Osteocyte (in vitro differentiated cells): ENCODE results near the gene GSTO2. TPM values are rescaled to one million over a fixed set of nuclear protein-coding genes. Genes with fewer than 3 reads are reported as not detected.
A peak's percentile ranks its signal among the peaks of the same experiment; 100 is the strongest.

Experiments
- DNase-seq: peaks from one replicate; pipeline ENCODE4 v3.0.0; 2021; ENCODE audit warnings: mixed read lengths; ENCODE audit not compliant: unreplicated experiment; ENCODE audit errors: extremely low spot score
- H3K27ac Mint-ChIP-seq: one replicate; pipeline ENCODE4 v1.8.0; 2021; ENCODE audit warnings: mild to moderate bottlenecking, mixed read lengths; ENCODE audit not compliant: unreplicated experiment
- H3K27me3 Mint-ChIP-seq: one replicate; pipeline ENCODE4 v1.8.0; 2021; ENCODE audit warnings: mixed read lengths; ENCODE audit not compliant: unreplicated experiment
- H3K36me3 Mint-ChIP-seq: one replicate; pipeline ENCODE4 v1.8.0; 2021; ENCODE audit warnings: mixed read lengths; ENCODE audit not compliant: unreplicated experiment
- H3K4me1 Mint-ChIP-seq: one replicate; pipeline ENCODE4 v1.8.0; 2021; ENCODE audit warnings: mixed read lengths; ENCODE audit not compliant: unreplicated experiment
- H3K4me3 Mint-ChIP-seq: one replicate; pipeline ENCODE4 v1.8.0; 2021; ENCODE audit warnings: mild to moderate bottlenecking, moderate library complexity, mixed read lengths; ENCODE audit not compliant: unreplicated experiment
- H3K9me3 Mint-ChIP-seq: one replicate; pipeline ENCODE4 v1.8.0; 2021; ENCODE audit warnings: mixed read lengths; ENCODE audit not compliant: unreplicated experiment
- CTCF ChIP-seq: fragments of 200-600 bp; sonication (generic); IDR thresholded peaks from 2 replicates; pipeline ENCODE4 v1.5.0; 2021; ENCODE audit warnings: antibody characterized with exemption, mild to moderate bottlenecking, moderate library complexity
- total RNA-seq: library from RNA; stranded (reverse); gene quantifications from 2 replicates; pipeline ENCODE4 v1.2.1, GENCODE V29; 2021

GSTO2 gene
- total RNA-seq, 1 donor from 2014 or later, result 0.54 TPM

DNA sequence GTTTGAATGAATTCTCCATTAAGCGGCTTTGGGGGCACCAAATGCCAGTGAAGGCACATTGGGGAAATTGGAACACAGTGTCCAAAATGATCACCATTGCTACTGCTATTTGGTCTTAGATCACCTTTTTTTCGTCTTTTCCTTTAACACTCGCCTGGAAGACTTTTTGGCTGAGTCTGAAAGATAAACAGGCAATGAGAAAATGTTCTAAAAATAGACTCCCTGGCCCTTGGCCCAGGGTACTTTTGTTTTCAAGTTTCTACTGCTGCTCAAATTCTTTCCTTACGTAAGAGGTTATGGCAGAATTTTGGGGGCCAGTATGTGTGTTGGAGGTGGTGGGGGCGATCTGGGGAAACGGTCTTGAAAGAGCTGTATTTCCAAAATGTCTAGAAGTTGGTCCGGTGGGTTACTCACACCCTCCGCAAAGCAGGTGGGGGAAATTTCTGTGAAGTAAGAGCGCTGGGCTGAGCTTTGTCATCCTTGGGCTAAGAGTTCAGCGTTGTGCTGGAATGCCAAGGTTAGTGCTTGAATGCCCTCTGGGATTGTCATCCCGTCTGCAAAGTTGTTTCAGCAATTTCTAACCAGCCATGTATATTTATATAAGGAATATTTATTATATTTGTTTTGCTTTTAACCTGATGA is 70.6 kb downstream of the GSTO2 start:
- Mint-ChIP-seq H3K4me3 (peak overlapping the region; percentile 97), H3K27me3 (no peaks in the 10 kb centered on the region), H3K36me3 (no peaks in the 10 kb centered on the region), H3K4me1 (peaks cover 42% of the 10 kb centered on the region), H3K9me3 (no peaks in the 10 kb centered on the region), H3K27ac (peak overlapping the region; percentile 100)
- DNase-seq, result no peak
- no peak for TF ChIP-seq CTCF

DNA sequence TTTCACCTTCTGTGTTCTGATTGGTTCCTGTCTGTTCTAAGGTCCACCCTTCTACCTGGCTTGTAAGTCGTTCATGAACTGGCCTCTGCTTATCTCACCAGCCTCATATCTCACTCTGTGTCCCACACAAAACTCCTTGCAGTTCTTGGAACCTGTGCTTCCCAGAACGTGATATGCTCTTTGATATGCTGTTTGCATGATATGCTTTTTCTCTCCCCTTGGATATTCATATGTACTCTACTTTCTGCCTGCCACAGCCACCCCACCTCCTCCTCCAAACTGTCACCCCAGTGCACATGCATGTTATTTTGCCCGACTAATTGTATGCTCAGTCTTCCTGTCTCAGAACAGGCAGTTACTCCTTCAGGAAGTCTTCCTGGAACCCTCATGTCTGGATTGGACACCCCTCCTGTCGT is 71.1 kb downstream of the GSTO2 start:
- H3K27me3 Mint-ChIP-seq, result no peaks in the 10 kb centered on the region
- no peak overlapping the region for H3K4me3 Mint-ChIP-seq
- no peak for TF ChIP-seq CTCF
- peak; percentile 21 for DNase-seq
- no peaks in the 10 kb centered on the region for H3K36me3 Mint-ChIP-seq
- peaks cover 39% of the 10 kb centered on the region for H3K4me1 Mint-ChIP-seq
- no peaks in the 10 kb centered on the region for H3K9me3 Mint-ChIP-seq
- peak overlapping the region; percentile 100 for H3K27ac Mint-ChIP-seq

DNA sequence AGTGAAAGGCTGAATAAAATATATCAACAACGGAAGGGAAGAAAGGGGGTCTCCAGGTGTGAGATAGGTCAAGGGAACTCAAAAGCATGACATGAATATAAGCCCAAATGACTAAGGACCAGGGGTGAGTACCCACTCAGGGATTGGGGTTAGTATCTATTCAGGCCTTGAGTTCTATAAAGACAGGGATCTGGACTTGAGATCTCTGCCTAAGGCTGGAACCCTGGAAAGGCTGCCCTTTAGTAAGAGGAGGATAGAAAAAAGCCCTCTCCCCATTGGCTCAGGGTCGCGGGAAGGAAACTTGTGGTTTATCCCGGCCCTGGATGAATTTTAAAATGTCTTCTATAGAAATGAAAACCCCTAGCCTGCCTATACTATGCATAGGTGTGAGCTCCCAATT is 71.7 kb downstream of the GSTO2 start:
- peaks cover 33% of the 10 kb centered on the region for H3K4me1 Mint-ChIP-seq
- peak; percentile 46 for DNase-seq
- no peaks in the 10 kb centered on the region for H3K36me3 Mint-ChIP-seq
- no peak overlapping the region for H3K27ac Mint-ChIP-seq
- no peaks in the 10 kb centered on the region for H3K27me3 Mint-ChIP-seq
- H3K4me3 Mint-ChIP-seq, result no peak overlapping the region
- H3K9me3 Mint-ChIP-seq, result no peaks in the 10 kb centered on the region
- TF ChIP-seq CTCF, result no peak

- DNase-seq, result no peak
- no peaks in the 10 kb centered on the region for H3K36me3 Mint-ChIP-seq
- peaks cover 21% of the 10 kb centered on the region for H3K4me1 Mint-ChIP-seq
- H3K9me3 Mint-ChIP-seq, result no peaks in the 10 kb centered on the region
- no peak overlapping the region for H3K4me3 Mint-ChIP-seq
- no peak for TF ChIP-seq CTCF
- H3K27ac Mint-ChIP-seq, result no peak overlapping the region
- H3K27me3 Mint-ChIP-seq, result no peaks in the 10 kb centered on the region
Measured at GRCh38 chr10:104342941-104343411, 74.0 kb downstream of the GSTO2 start.

GRCh38 chr10:104344219-104344618 is 75.2 kb downstream of the GSTO2 start:
- Mint-ChIP-seq H3K27me3 (no peaks in the 10 kb centered on the region), H3K9me3 (no peaks in the 10 kb centered on the region), H3K27ac (no peak overlapping the region), H3K4me1 (peaks cover 16% of the 10 kb centered on the region), H3K4me3 (no peak overlapping the region), H3K36me3 (no peaks in the 10 kb centered on the region)
- DNase-seq, result no peak
- TF ChIP-seq CTCF, result no peak
